Colonic mucosa (tissue), 4 donors: Measurements from ENCODE around the gene PTGER1. TPM values are rescaled to one million over a fixed set of nuclear protein-coding genes. Genes with fewer than 3 reads are reported as not detected.

Experiments used
- DNase-seq: peaks from one replicate; pipeline ENCODE4 v3.0.0-alpha.2; 2020
- H3K27ac ChIP-seq: fragments of 200-600 bp; one replicate; pipeline ENCODE4 v1.8.0; 2021
- H3K27me3 ChIP-seq: fragments of 200-600 bp; one replicate; pipeline ENCODE4 v1.8.0; 2021
- H3K36me3 ChIP-seq: fragments of 200-600 bp; one replicate; pipeline ENCODE4 v1.8.0; 2021
- H3K4me1 ChIP-seq: fragments of 200-600 bp; one replicate; pipeline ENCODE4 v1.8.0; 2021; ENCODE audit warnings: mild to moderate bottlenecking
- H3K4me3 ChIP-seq: fragments of 200-600 bp; one replicate; pipeline ENCODE4 v1.8.0; 2021
- H3K9ac ChIP-seq, 2 donors: one replicate each; pipeline ENCODE4 v1.7.0; 2013; ENCODE audit warnings: control low read depth in 2 of 2, low read depth in 2 of 2, low read length in 2 of 2
- H3K9me3 ChIP-seq: fragments of 200-600 bp; one replicate; pipeline ENCODE4 v1.8.0; 2021
- intact Hi-C: fragments of 100-400 bp; cut with DNase I; formaldehyde crosslinking; loops from one replicate; pipeline ENCODE4 v1.14.1; 2022
- total RNA-seq, 2 donors: library from RNA; stranded (reverse); fragmentation: NEBNext Ultra II Directional in 1 of 2; extraction: Animal tissue kit (Norgen Biotek cat#: 25700) in 1 of 2; gene quantifications; one replicate each; pipeline ENCODE4 v1.2.1, GENCODE V29; 2021
- TF ChIP-seq, protein P1 (sequence below): fragments of 200-600 bp; IDR thresholded peaks from one replicate; pipeline ENCODE4 v1.8.0; 2022; ENCODE audit warnings: antibody characterized with exemption, mild to moderate bottlenecking
- donor health status: healthy.
- donor health status: DM: no; HTN: no; CAD: no.
- donor health status: DM: no; HTN: no; CAD: no.

PTGER1 gene, protein sequence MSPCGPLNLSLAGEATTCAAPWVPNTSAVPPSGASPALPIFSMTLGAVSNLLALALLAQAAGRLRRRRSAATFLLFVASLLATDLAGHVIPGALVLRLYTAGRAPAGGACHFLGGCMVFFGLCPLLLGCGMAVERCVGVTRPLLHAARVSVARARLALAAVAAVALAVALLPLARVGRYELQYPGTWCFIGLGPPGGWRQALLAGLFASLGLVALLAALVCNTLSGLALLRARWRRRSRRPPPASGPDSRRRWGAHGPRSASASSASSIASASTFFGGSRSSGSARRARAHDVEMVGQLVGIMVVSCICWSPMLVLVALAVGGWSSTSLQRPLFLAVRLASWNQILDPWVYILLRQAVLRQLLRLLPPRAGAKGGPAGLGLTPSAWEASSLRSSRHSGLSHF
- under 1 TPM; 0.35 to 0.72 TPM for total RNA-seq

DNA sequence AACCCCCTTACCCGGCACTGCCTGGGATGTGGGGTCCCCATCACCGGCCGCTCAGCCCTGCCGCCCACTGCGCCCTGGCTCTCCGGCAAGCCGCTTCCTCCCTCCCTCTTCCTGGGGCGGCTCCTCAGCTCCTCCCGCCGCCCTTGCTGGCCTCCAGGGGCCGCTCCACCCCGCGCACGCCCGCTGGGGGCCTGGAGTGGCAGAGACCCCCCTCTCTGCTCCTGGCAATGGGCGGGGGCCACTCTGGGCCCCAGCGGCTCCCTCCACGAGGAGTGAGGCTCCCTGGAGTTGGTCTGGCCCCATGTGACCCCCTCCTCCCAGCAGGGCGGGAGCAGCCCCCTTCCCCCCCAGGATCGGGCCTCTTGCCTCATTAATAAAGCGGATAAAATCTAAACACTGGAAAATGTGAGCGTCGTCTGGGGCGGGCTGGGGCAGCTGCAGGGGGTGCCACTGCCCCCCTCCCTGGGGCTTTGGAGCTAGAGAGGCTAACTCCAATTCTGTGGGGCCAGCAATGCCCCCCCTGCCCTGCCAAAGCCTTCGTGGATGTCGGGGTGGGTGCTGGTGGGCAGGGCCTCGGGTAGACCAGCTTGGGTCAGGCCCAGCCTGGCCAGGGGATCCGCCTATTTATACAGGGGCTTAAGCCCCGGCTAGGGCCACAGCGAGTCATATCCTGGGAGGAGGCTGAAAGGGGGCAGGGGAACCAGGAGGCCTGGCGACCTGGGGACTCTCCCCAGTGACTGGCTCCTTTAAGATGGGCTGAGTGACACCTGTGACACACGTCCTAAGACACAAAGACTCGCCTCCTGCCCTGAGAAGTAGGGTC is at the start of gene PTGER1:
Gene PTGER1, minus strand, starts transcription at position 104 of the 823 bp plus-strand sequence. CDS start 1,034 bp downstream, outside the sequence.
- no peak within 1 kb of the TSS for H3K4me3 ChIP-seq
- H3K4me1 ChIP-seq, result peaks cover 9% of the 10 kb centered on the region
- no peak within 1 kb of the TSS for H3K27ac ChIP-seq
- H3K9ac ChIP-seq, result peak within 1 kb of the TSS in 1 of 2 donors; percentile 14
- H3K9me3 ChIP-seq, result no peaks in the 10 kb centered on the region
- intact Hi-C loops, result loop anchor here (10.0 kb wide), 1 partner anchor 331 kb away; no protein-coding TSS in a partner anchor
- TF ChIP-seq, protein P1, sequence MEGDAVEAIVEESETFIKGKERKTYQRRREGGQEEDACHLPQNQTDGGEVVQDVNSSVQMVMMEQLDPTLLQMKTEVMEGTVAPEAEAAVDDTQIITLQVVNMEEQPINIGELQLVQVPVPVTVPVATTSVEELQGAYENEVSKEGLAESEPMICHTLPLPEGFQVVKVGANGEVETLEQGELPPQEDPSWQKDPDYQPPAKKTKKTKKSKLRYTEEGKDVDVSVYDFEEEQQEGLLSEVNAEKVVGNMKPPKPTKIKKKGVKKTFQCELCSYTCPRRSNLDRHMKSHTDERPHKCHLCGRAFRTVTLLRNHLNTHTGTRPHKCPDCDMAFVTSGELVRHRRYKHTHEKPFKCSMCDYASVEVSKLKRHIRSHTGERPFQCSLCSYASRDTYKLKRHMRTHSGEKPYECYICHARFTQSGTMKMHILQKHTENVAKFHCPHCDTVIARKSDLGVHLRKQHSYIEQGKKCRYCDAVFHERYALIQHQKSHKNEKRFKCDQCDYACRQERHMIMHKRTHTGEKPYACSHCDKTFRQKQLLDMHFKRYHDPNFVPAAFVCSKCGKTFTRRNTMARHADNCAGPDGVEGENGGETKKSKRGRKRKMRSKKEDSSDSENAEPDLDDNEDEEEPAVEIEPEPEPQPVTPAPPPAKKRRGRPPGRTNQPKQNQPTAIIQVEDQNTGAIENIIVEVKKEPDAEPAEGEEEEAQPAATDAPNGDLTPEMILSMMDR, result peak; percentile 24
- H3K27me3 ChIP-seq, result peaks cover 27% of the 10 kb centered on the region
- peak; percentile 42 for DNase-seq
- H3K36me3 ChIP-seq, result peaks cover 6% of the 10 kb centered on the region

DNA sequence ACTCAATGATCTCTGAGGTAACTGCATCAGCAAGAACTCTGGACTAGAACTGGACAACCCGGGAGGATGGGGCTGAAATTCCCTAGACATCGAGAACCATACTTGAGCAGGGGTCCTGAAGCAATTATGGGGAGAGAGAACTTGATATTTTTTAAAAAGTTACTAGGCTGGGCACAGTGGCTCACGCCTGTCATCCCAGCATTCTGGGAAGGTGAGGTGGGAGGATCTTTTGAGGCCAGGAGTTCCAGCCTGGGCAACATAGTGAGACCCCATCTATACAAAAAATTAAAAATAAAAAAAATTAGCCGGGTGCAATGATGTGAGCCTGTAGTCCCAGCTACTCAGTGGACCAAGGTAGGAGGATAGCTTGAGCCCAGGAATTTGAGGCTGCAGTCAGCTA is 45.4 kb upstream of the PTGER1 start:
- TF ChIP-seq, protein P1, result no peak
- Histone ChIP-seq H3K27ac (peak overlapping the region; percentile 97), H3K9ac (no peak overlapping the region), H3K9me3 (no peaks in the 10 kb centered on the region), H3K36me3 (peaks cover 5% of the 10 kb centered on the region), H3K4me1 (peaks cover 16% of the 10 kb centered on the region), H3K27me3 (no peaks in the 10 kb centered on the region), H3K4me3 (no peak overlapping the region)
- intact Hi-C loops, result no loop called here
- DNase-seq, result no peak

DNA sequence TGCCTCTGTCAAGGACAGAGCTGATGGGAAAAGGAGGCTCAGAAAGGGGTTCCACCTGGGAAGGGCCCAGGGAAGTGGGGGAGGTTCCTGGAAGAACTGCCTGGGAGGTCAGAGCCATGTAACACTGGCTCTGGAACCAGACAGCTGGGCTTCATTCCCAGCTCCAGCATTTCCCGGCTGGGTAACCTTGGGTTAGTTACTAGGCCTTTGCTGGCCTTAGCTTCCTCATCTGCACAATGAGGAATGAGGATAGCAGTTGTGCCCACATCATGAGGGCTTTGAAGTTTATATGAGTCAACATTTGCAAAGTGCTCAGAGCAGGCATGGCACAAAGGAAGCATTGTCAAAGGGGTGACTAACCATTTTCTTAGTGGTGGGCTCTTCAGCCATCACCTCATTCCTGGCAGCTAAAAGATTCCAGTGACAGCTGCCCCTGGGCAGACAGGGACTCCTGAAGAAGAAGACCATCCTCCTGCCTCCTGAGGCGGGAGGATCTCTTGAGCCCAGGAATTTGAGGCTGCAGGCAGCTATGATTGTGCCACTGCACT is 44.8 kb upstream of the PTGER1 start:
- DNase-seq, result peak; percentile 53
- Histone ChIP-seq H3K4me3 (no peak overlapping the region), H3K9me3 (no peaks in the 10 kb centered on the region)

DNA sequence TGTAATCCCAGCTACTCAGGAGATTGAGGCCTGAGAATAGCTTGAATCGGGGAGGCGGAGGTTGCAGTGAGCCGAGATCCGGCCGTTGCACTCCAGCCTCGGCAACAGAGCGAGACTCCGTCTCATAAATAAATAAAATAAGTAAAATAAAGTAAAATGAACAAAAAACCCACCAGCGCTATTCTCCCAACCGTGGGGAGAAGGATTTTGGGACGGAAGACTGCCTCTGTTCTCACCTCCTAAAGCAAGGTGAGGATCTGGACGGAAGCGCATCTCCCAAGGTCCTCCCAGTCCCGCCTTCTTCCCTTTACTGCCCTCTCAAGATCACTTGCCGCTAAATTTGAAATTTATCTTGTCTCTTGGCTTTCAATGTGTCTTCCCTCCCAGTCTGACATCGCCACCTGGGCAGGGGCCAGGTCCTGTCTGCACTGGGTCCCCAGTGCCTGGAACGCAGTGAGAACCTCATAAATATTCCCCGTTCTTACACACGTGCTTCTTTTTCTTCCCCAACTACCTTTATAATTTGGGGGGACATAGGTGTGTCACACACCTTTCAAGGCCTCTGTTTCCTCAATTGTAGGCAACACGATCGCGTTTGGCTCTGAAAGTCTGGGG is 44.2 kb upstream of the PTGER1 start:
- Histone ChIP-seq H3K36me3 (peaks cover 15% of the 10 kb centered on the region), H3K9me3 (no peaks in the 10 kb centered on the region), H3K4me1 (peaks cover 16% of the 10 kb centered on the region), H3K27me3 (no peaks in the 10 kb centered on the region), H3K4me3 (no peak overlapping the region), H3K9ac (peak overlapping the region; percentile 61 to 68), H3K27ac (peak overlapping the region; percentile 97)
- no peak for DNase-seq
- intact Hi-C loops, result no loop called here
- TF ChIP-seq, protein P1, result no peak

More for the DNA sequence above, 44.8 kb upstream of the PTGER1 start:
- Histone ChIP-seq H3K4me1 (peaks cover 16% of the 10 kb centered on the region), H3K9ac (peak overlapping the region; percentile 20 to 48), H3K27me3 (no peaks in the 10 kb centered on the region), H3K36me3 (peaks cover 10% of the 10 kb centered on the region), H3K27ac (peak overlapping the region; percentile 97)
- intact Hi-C loops, result no loop called here
- TF ChIP-seq, protein P1, result no peak
